Measurements from ENCODE around the gene FAM163B. TPM values are rescaled to one million over a fixed set of nuclear protein-coding genes. Genes with fewer than 3 reads are reported as not detected.
"Not testable (repeated sequence)": the region's sequence is repeated elsewhere in the genome, so short reads cannot be mapped to it uniquely, and the experiment has no call there.

FAM163B gene
- total and polyA plus RNA-seq, 7 experiments from 2014 or later: not detected

GRCh38 chr9:133568186-133568585, 41.0 kb downstream of the FAM163B start:
- no peak for ATAC-seq
- no peaks in the 10 kb centered on the region for H3K36me3 Mint-ChIP-seq

GRCh38 chr9:133566817-133567216, 42.4 kb downstream of the FAM163B start:
- H3K27ac Mint-ChIP-seq: no peak overlapping the region
- Histone ChIP-seq H3K36me3 (ENCODE audit: control insufficient read depth in 2 of 3, insufficient read depth in 3 of 3, low read length in 3 of 3) (no peaks in the 10 kb centered on the region), H3K27me3 (ENCODE audit: control insufficient read depth in 2 of 2, insufficient read depth in 2 of 2, low read length in 2 of 2) (no peaks in the 10 kb centered on the region), H3K9me3 (ENCODE audit: control insufficient read depth in 2 of 3, low read length in 3 of 3) (no peaks in the 10 kb centered on the region), H3K4me3 (ENCODE audit: low read length) (no peak overlapping the region), H3K4me1 (ENCODE audit: control insufficient read depth in 2 of 2, insufficient read depth in 2 of 2, low read length in 2 of 2) (peaks cover 0 to 7% of the 10 kb centered on the region in 2 donors), H3K27ac (ENCODE audit: low read depth, low read length) (no peak overlapping the region)
- no peak overlapping the region for H3K4me3 Mint-ChIP-seq
- POLR2A ChIA-PET: no interaction called here
- intact Hi-C loops (cut with micrococcal nuclease): no loop called here
- no peaks in the 10 kb centered on the region for H3K9me3 Mint-ChIP-seq
- peaks cover 0 to 3% (median 0%) of the 10 kb centered on the region in 5 donors for H3K27me3 Mint-ChIP-seq
- DNase-seq: no peak
- peaks cover 0 to 8% (median 5%) of the 10 kb centered on the region in 7 donors for H3K4me1 Mint-ChIP-seq
- no peaks in the 10 kb centered on the region for H3K36me3 Mint-ChIP-seq
- ATAC-seq: no peak
- CTCF ChIA-PET: no interaction called here

More at GRCh38 chr9:133568186-133568585, 41.0 kb downstream of the FAM163B start:
- Mint-ChIP-seq H3K9me3 (no peaks in the 10 kb centered on the region), H3K27me3 (peaks cover 0 to 3% (median 0%) of the 10 kb centered on the region in 5 donors), H3K4me3 (no peak overlapping the region), H3K27ac (no peak overlapping the region), H3K4me1 (peaks cover 0 to 5% (median 4%) of the 10 kb centered on the region in 7 donors)
- H3K4me1 ChIP-seq (ENCODE audit: control insufficient read depth in 2 of 2, insufficient read depth in 2 of 2, low read length in 2 of 2): peaks cover 0 to 3% of the 10 kb centered on the region in 2 donors
- H3K27ac ChIP-seq (ENCODE audit: low read depth, low read length): no peak overlapping the region
- intact Hi-C loops (cut with micrococcal nuclease): no loop called here
- POLR2A ChIA-PET: no interaction called here
- no peaks in the 10 kb centered on the region for H3K9me3 ChIP-seq (ENCODE audit: control insufficient read depth in 2 of 3, low read length in 3 of 3)
- H3K27me3 ChIP-seq (ENCODE audit: control insufficient read depth in 2 of 2, insufficient read depth in 2 of 2, low read length in 2 of 2): no peaks in the 10 kb centered on the region
- no peaks in the 10 kb centered on the region for H3K36me3 ChIP-seq (ENCODE audit: control insufficient read depth in 2 of 3, insufficient read depth in 3 of 3, low read length in 3 of 3)
- no peak for DNase-seq
- no peak overlapping the region for H3K4me3 ChIP-seq (ENCODE audit: low read length)
- CTCF ChIA-PET: no interaction called here

- DNase-seq (no peak), ATAC-seq (no peak)
- Mint-ChIP-seq H3K27me3 (peaks cover 0 to 3% (median 0%) of the 10 kb centered on the region in 5 donors), H3K27ac (no peak overlapping the region), H3K4me3 (no peak overlapping the region), H3K36me3 (no peaks in the 10 kb centered on the region), H3K9me3 (no peaks in the 10 kb centered on the region), H3K4me1 (peaks cover 0 to 12% (median 5%) of the 10 kb centered on the region in 7 donors)
- Histone ChIP-seq H3K9me3 (ENCODE audit: control insufficient read depth in 2 of 3, low read length in 3 of 3) (no peaks in the 10 kb centered on the region), H3K27ac (ENCODE audit: low read depth, low read length) (no peak overlapping the region), H3K4me1 (ENCODE audit: control insufficient read depth in 2 of 2, insufficient read depth in 2 of 2, low read length in 2 of 2) (peaks cover 0 to 7% of the 10 kb centered on the region in 2 donors), H3K4me3 (ENCODE audit: low read length) (no peak overlapping the region), H3K27me3 (ENCODE audit: control insufficient read depth in 2 of 2, insufficient read depth in 2 of 2, low read length in 2 of 2) (no peaks in the 10 kb centered on the region), H3K36me3 (ENCODE audit: control insufficient read depth in 2 of 3, insufficient read depth in 3 of 3, low read length in 3 of 3) (no peaks in the 10 kb centered on the region)
- ChIA-PET CTCF (no interaction called here), POLR2A (interaction anchor here (0.7 kb wide), 1 partner anchor 98 kb away, joined by 3 read pairs; no protein-coding TSS in a partner anchor)
- intact Hi-C loops (cut with micrococcal nuclease): no loop called here
Measured at GRCh38 chr9:133566382-133566781, 42.8 kb downstream of the FAM163B start.

- H3K27ac ChIP-seq (ENCODE audit: low read depth, low read length): no peak overlapping the region
- DNase-seq (no peak), ATAC-seq (no peak)
- Mint-ChIP-seq H3K27me3 (peaks cover 0 to 3% (median 0%) of the 10 kb centered on the region in 5 donors), H3K4me3 (no peak overlapping the region), H3K36me3 (peaks cover 0 to 4% (median 0%) of the 10 kb centered on the region in 5 donors), H3K4me1 (peaks cover 0 to 12% (median 5%) of the 10 kb centered on the region in 7 donors), H3K9me3 (no peaks in the 10 kb centered on the region), H3K27ac (no peak overlapping the region)
- H3K4me1 ChIP-seq (ENCODE audit: control insufficient read depth in 2 of 2, insufficient read depth in 2 of 2, low read length in 2 of 2): peaks cover 0 to 7% of the 10 kb centered on the region in 2 donors
- H3K9me3 ChIP-seq (ENCODE audit: control insufficient read depth in 2 of 3, low read length in 3 of 3): no peaks in the 10 kb centered on the region
- ChIA-PET POLR2A (no interaction called here), CTCF (no interaction called here)
- H3K27me3 ChIP-seq (ENCODE audit: control insufficient read depth in 2 of 2, insufficient read depth in 2 of 2, low read length in 2 of 2): no peaks in the 10 kb centered on the region
- intact Hi-C loops (cut with micrococcal nuclease): no loop called here
- H3K4me3 ChIP-seq (ENCODE audit: low read length): no peak overlapping the region
- H3K36me3 ChIP-seq (ENCODE audit: control insufficient read depth in 2 of 3, insufficient read depth in 3 of 3, low read length in 3 of 3): no peaks in the 10 kb centered on the region
Measured at GRCh38 chr9:133564451-133565116, 44.6 kb downstream of the FAM163B start.

- Mint-ChIP-seq H3K4me3 (peak overlapping the region in 1 of 10 donors; percentile 36), H3K27ac (peak overlapping the region in 5 of 9 donors; percentile 32 to 85 (median 42)), H3K4me1 (peaks cover 0 to 12% (median 5%) of the 10 kb centered on the region in 7 donors)
- intact Hi-C loops (cut with micrococcal nuclease); H3K27me3 Mint-ChIP-seq; H3K4me1 ChIP-seq (ENCODE audit: control insufficient read depth in 2 of 2, insufficient read depth in 2 of 2, low read length in 2 of 2); POLR2A ChIA-PET; H3K4me3 ChIP-seq (ENCODE audit: low read length); H3K36me3 Mint-ChIP-seq; CTCF ChIA-PET; DNase-seq; H3K27me3 ChIP-seq (ENCODE audit: control insufficient read depth in 2 of 2, insufficient read depth in 2 of 2, low read length in 2 of 2); H3K27ac ChIP-seq (ENCODE audit: low read depth, low read length); H3K9me3 ChIP-seq (ENCODE audit: control insufficient read depth in 2 of 3, low read length in 3 of 3); ATAC-seq; H3K36me3 ChIP-seq (ENCODE audit: control insufficient read depth in 2 of 3, insufficient read depth in 3 of 3, low read length in 3 of 3); H3K9me3 Mint-ChIP-seq: not testable (repeated sequence)
Measured at GRCh38 chr9:133563814-133564213, 45.4 kb downstream of the FAM163B start.

GRCh38 chr9:133563291-133563796, 45.8 kb downstream of the FAM163B start:
- H3K9me3 ChIP-seq (ENCODE audit: control insufficient read depth in 2 of 3, low read length in 3 of 3): no peaks in the 10 kb centered on the region
- H3K27ac Mint-ChIP-seq: peak overlapping the region in 6 of 9 donors; percentile 32 to 85 (median 40)
- no peak overlapping the region for H3K27ac ChIP-seq (ENCODE audit: low read depth, low read length)
- H3K9me3 Mint-ChIP-seq: no peaks in the 10 kb centered on the region
- no peak for DNase-seq
- H3K4me1 Mint-ChIP-seq: peaks cover 0 to 16% (median 5%) of the 10 kb centered on the region in 7 donors
- intact Hi-C loops (cut with micrococcal nuclease): no loop called here
- H3K27me3 Mint-ChIP-seq: peaks cover 0 to 7% (median 0%) of the 10 kb centered on the region in 5 donors
- peaks cover 0 to 7% of the 10 kb centered on the region in 2 donors for H3K4me1 ChIP-seq (ENCODE audit: control insufficient read depth in 2 of 2, insufficient read depth in 2 of 2, low read length in 2 of 2)
- H3K36me3 ChIP-seq (ENCODE audit: control insufficient read depth in 2 of 3, insufficient read depth in 3 of 3, low read length in 3 of 3): no peaks in the 10 kb centered on the region
- no peak overlapping the region for H3K4me3 ChIP-seq (ENCODE audit: low read length)
- CTCF ChIA-PET: no interaction called here
- ATAC-seq: no peak
- peak overlapping the region in 1 of 10 donors; percentile 36 for H3K4me3 Mint-ChIP-seq
- no peaks in the 10 kb centered on the region for H3K27me3 ChIP-seq (ENCODE audit: control insufficient read depth in 2 of 2, insufficient read depth in 2 of 2, low read length in 2 of 2)
- POLR2A ChIA-PET: no interaction called here
- peaks cover 0 to 4% (median 0%) of the 10 kb centered on the region in 5 donors for H3K36me3 Mint-ChIP-seq
